Stomach (tissue), 9 donors: ENCODE results near the gene CTSK. TPM values are rescaled to one million over a fixed set of nuclear protein-coding genes. Genes with fewer than 3 reads are reported as not detected.

ENCODE experiments used
- DNase-seq, 2 donors: peaks; one replicate each; pipeline versions ENCODE4 v3.0.0 to v3.0.0-alpha.2; 2013 to 2019
- H3K27ac ChIP-seq, 5 donors: fragments of 200-600 bp in 4 of 5; sonication (generic) in 4 of 5; one replicate each; pipeline ENCODE4 v1.5.1; 2013 to 2019; ENCODE audit warnings: mild to moderate bottlenecking in 1 of 5, moderate library complexity in 1 of 5
- H3K27me3 ChIP-seq, 3 donors: fragments of 200-600 bp; sonication (generic); one replicate each; pipeline ENCODE4 v1.5.1; 2017 to 2019; ENCODE audit warnings: mixed run types in 1 of 3
- H3K36me3 ChIP-seq, 4 donors: fragments of 200-600 bp; sonication (generic); 1 replicate in 3 of 4; 2 replicates in 1 of 4; pipeline ENCODE4 v1.5.1; 2016 to 2019
- H3K4me1 ChIP-seq, 4 donors: fragments of 200-600 bp; sonication (generic); one replicate each; pipeline ENCODE4 v1.5.1; 2016 to 2019
- H3K4me3 ChIP-seq, 4 donors: fragments of 200-600 bp; sonication (generic) in 3 of 4; one replicate each; pipeline ENCODE4 v1.5.1; 2016 to 2019; ENCODE audit warnings: mild to moderate bottlenecking in 1 of 4
- H3K9me3 ChIP-seq, 4 donors: fragments of 200-600 bp; sonication (generic); one replicate each; pipeline ENCODE4 v1.5.1; 2016 to 2019
- EP300 ChIP-seq: sonication (generic); formaldehyde crosslinking; IDR thresholded peaks from one replicate; pipeline ENCODE4 v1.6.1; 2017; ENCODE audit warnings: antibody characterized with exemption
- POLR2A ChIP-seq, 4 donors: fragments of 450-650 bp; IDR thresholded peaks; one replicate each; pipeline ENCODE4 v1.6.1; 2016; ENCODE audit warnings: antibody characterized with exemption in 4 of 4, control low read depth in 2 of 4, mild to moderate bottlenecking in 1 of 4, moderate library complexity in 1 of 4
- POLR2AphosphoS5 ChIP-seq, 3 donors: sonication (generic); formaldehyde crosslinking; IDR thresholded peaks; one replicate each; pipeline ENCODE4 v1.6.1; 2016; ENCODE audit warnings: antibody characterized with exemption in 3 of 3
- WGBS, 5 donors: extraction: QIAGEN DNeasy Blood & Tissue Kit in 3 of 5; methylation state at CpG; one replicate each; pipeline versions ENCODE4 v1.1.5 to v1.1.7; 2013 to 2018; 5-methylcytosine and 5-hydroxymethylcytosine counted together
- intact Hi-C: fragments of 100-400 bp; cut with DNase I; formaldehyde crosslinking; loops from one replicate; pipeline ENCODE4 v1.15.1; 2023; ENCODE audit warnings: low total_unique reads
- polyA plus RNA-seq, 3 donors: library from polyadenylated mRNA; stranded (reverse); fragments of 200-250 nt; gene quantifications; one replicate each; pipeline ENCODE4 v1.2.3, GENCODE V29; 2013
- total RNA-seq, 5 donors: library from RNA; depleted of rRNA; stranded (reverse); fragments of >200 nt; gene quantifications; one replicate each; pipeline versions ENCODE4 v1.1.0 to v1.2.3, GENCODE V29; 2014 to 2016
- TF ChIP-seq, protein P1 (sequence below), 7 experiments: fragments of 450-650 bp in 4 of 7; fragments of 200-600 bp in 3 of 7; sonication (generic) in 3 of 7; IDR thresholded peaks; one replicate each; pipeline ENCODE4 v1.5.1; 2016 to 2019; ENCODE audit warnings: antibody characterized with exemption in 7 of 7, control low read depth in 2 of 7, mild to moderate bottlenecking in 1 of 7
- donor health status: healthy with polysubstance abuse.
- donor health status: Bipolar disorder and iron deficiency.
- donor health status: healthy.

Gene CTSK
- total and polyA plus RNA-seq, 8 donors = 7.6 to 49.8 (median 13.7) TPM

DNA sequence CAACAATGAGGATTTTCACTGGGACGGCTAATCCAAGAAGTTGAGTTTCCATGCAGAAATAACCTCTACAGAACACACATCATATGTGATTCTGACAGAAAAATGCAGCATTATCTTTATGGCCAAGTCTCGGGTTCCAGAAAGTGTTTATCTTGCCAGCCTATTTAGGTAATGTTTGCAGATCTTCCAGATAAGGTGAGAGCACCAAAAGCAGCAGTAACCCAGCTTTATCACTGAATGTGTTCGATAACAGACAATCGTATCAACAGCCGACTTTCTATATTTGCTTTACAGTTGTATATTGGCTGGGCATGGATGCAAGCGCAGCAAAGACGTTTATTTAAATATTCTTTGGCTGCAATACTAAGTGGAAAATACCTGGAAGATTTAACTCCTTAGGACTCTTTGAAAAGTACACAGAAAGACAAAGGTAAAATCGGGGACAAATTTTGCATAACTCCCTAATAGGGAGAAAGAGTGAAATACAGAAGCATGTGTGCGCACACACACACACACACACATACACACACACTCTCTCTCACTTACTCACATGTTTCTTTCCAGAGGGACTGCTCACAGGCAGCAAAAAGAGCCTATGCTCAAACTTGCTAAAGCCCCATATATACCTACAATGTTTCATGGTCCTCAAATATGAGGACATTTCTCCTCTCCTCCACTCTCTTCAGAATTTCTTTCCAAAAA lies 3.0 kb upstream of the CTSK start:
- Histone ChIP-seq H3K4me1 (peaks cover 13 to 55% (median 33%) of the 10 kb centered on the region in 4 donors), H3K9me3 (no peaks in the 10 kb centered on the region), H3K4me3 (no peak overlapping the region), H3K27ac (peak overlapping the region in 2 of 5 donors; percentile 35 to 47), H3K27me3 (no peaks in the 10 kb centered on the region), H3K36me3 (peaks cover 34 to 62% (median 56%) of the 10 kb centered on the region in 4 donors)
- peak in 2 of 3 donors; percentile 25 to 46 for TF ChIP-seq POLR2AphosphoS5 (IDR thresholded peaks at IDR 0.05)
- TF ChIP-seq EP300 = no peak
- 23 to 43% (median 35%) methylated on average over 9 of the region's 9 CpGs for WGBS, 5 donors
- intact Hi-C loops = no loop called here
- peak; percentile 38 to 40 for DNase-seq

DNA sequence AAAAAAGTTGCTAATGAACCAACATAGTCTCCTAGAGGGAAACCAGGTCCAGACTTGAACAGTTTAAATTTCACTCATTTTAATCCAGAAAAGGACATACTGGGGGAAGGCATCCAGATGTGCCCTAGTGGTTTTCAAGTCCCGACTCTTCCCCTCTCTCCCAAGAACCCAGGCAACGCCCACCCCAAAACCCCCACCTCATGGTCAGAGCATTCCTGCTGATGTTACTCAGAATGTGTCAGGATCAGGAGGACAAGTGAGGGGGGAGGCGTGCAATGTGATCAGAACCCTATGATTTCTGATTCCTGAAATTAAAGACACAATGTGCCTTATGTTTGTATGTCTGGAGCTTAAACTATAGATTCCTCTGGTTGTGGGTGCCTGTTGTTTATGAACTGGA lies 1.6 kb upstream of the CTSK start:
- intact Hi-C loops = no loop called here
- H3K27ac ChIP-seq = no peak overlapping the region
- H3K9me3 ChIP-seq = no peaks in the 10 kb centered on the region
- peaks cover 13 to 55% (median 33%) of the 10 kb centered on the region in 4 donors for H3K4me1 ChIP-seq
- WGBS, 5 donors = 57 to 80% (median 66%) methylated on average over 3 of the region's 3 CpGs
- H3K36me3 ChIP-seq = peaks cover 24 to 53% (median 41%) of the 10 kb centered on the region in 4 donors
- no peak for DNase-seq
- no peak overlapping the region for H3K4me3 ChIP-seq
- no peaks in the 10 kb centered on the region for H3K27me3 ChIP-seq
- TF ChIP-seq, protein P1, sequence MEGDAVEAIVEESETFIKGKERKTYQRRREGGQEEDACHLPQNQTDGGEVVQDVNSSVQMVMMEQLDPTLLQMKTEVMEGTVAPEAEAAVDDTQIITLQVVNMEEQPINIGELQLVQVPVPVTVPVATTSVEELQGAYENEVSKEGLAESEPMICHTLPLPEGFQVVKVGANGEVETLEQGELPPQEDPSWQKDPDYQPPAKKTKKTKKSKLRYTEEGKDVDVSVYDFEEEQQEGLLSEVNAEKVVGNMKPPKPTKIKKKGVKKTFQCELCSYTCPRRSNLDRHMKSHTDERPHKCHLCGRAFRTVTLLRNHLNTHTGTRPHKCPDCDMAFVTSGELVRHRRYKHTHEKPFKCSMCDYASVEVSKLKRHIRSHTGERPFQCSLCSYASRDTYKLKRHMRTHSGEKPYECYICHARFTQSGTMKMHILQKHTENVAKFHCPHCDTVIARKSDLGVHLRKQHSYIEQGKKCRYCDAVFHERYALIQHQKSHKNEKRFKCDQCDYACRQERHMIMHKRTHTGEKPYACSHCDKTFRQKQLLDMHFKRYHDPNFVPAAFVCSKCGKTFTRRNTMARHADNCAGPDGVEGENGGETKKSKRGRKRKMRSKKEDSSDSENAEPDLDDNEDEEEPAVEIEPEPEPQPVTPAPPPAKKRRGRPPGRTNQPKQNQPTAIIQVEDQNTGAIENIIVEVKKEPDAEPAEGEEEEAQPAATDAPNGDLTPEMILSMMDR (IDR thresholded peaks at IDR 0.05) = no peak
- no peak for TF ChIP-seq POLR2A (IDR thresholded peaks at IDR 0.05)
- no peak for TF ChIP-seq EP300
- no peak for TF ChIP-seq POLR2AphosphoS5 (IDR thresholded peaks at IDR 0.05)

DNA sequence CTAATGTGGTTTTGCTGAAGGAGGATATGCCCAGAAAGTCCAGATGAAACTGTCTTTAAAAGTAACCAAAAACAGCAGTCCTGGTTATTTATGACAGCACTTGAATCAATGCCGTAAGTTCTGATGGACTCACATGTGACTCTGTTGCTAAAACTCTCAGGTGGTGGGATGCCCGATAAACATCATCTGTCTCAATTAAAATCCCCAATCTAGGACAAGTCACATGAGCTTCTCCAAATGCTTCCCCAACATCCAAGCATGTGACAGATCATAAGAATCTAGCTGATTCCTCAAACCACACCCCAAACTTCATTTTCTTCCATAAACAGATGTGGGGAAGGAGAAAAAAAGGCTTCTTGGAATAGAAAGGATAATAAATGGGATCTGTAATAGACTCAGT lies 786 bp upstream of the CTSK start:
- peaks cover 20 to 50% (median 35%) of the 10 kb centered on the region in 4 donors for H3K36me3 ChIP-seq
- intact Hi-C loops = no loop called here
- TF ChIP-seq EP300 (no peak), POLR2AphosphoS5 (IDR thresholded peaks at IDR 0.05) (no peak), POLR2A (IDR thresholded peaks at IDR 0.05) (no peak)
- TF ChIP-seq, protein P1 (IDR thresholded peaks at IDR 0.05) = no peak
- peaks cover 13 to 55% (median 33%) of the 10 kb centered on the region in 4 donors for H3K4me1 ChIP-seq
- peak overlapping the region in 3 of 5 donors; percentile 9 to 49 (median 47) for H3K27ac ChIP-seq
- no peak for DNase-seq
- peak overlapping the region in 1 of 4 donors; percentile 29 for H3K4me3 ChIP-seq
- no peaks in the 10 kb centered on the region for H3K27me3 ChIP-seq
- 54 to 87% (median 80%) methylated on average over 2 of the region's 2 CpGs for WGBS, 5 donors
- H3K9me3 ChIP-seq = no peaks in the 10 kb centered on the region

DNA sequence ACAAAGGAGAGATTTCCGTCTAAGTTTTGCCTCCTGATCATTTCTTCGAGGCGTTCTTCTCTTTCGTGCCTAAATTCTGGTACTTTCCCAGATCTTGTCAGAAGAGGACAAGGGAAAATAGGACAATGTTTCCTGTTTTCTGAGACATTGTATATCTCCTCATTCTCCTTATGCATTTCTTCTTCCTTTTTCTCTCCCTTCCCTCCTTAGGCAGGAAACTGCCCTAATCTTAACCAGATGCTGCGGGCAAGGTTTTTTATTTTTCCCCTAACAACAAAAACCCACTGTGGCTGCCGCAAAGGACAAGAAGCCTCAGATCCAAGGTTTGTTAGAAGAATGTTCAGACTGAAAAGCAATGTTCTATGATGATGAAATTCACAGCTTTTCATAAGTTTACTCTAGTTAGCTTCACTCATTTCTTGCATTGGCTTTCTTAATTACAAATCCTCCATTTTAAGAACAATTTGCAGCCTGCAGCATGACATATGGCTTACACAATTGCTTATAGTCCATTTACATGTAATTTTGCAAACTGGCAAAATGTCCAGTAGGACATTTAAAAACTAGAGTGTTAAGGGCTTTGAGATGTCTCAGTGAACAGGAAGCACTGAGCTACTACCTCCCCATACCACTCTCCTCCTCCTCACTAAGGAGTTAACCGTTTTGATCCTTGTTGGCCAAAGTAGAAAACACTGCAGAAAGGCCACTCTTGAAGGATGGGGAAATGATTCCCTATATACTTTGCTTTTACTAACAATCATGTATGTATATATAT lies 624 bp downstream of the CTSK start:
- Histone ChIP-seq H3K4me3 (peak overlapping the region; percentile 11 to 33 (median 27)), H3K36me3 (peaks cover 7 to 49% (median 31%) of the 10 kb centered on the region in 4 donors), H3K27ac (peak overlapping the region in 2 of 5 donors; percentile 9 to 49), H3K9me3 (no peaks in the 10 kb centered on the region), H3K27me3 (no peaks in the 10 kb centered on the region), H3K4me1 (peaks cover 9 to 46% (median 29%) of the 10 kb centered on the region in 4 donors)
- WGBS, 5 donors = 48 to 57% (median 51%) methylated on average over 7 of the region's 7 CpGs
- DNase-seq = no peak
- intact Hi-C loops = no loop called here
- TF ChIP-seq POLR2AphosphoS5 (IDR thresholded peaks at IDR 0.05) (no peak), POLR2A (IDR thresholded peaks at IDR 0.05) (no peak), EP300 (no peak)
- TF ChIP-seq, protein P1 (IDR thresholded peaks at IDR 0.05) = no peak
